Keratinocyte (primary cell): ENCODE measurements around the gene RBBP5. TPM values are rescaled to one million over a fixed set of nuclear protein-coding genes. Genes with fewer than 3 reads are reported as not detected.

Experiments used
- DNase-seq: peaks from one replicate; pipeline ENCODE4 v3.0.0-alpha.2; 2011; ENCODE audit warnings: low read depth, missing footprints, low spot score
- FAIRE-seq: peaks from 2 replicates; lab custom pipeline; 2011; peaks lifted over from hg19 to GRCh38; lab: Jason Lieb, UNC
- H2AFZ ChIP-seq: 2 replicates; pipeline ENCODE4 v1.6.0; 2012; ENCODE audit warnings: low read length, control low read depth, inconsistent platforms; ENCODE audit not compliant: control insufficient read depth
- H3K27ac ChIP-seq: 2 replicates; pipeline ENCODE4 v1.5.1; 2011; ENCODE audit warnings: low read length; ENCODE audit not compliant: control insufficient read depth, insufficient read depth
- H3K27me3 ChIP-seq: 3 replicates; pipeline ENCODE4 v1.6.0; 2011; ENCODE audit warnings: low read length; ENCODE audit not compliant: control insufficient read depth, insufficient read depth; ENCODE audit errors: extremely low read depth
- H3K36me3 ChIP-seq, 2 experiments: 2 replicates in 1 of 2; 3 replicates in 1 of 2; pipeline ENCODE4 v1.5.1; 2011; ENCODE audit warnings: low read length in 2 of 2, mild to moderate bottlenecking in 1 of 2; ENCODE audit not compliant: control insufficient read depth in 2 of 2, insufficient read depth in 2 of 2; ENCODE audit errors: extremely low read depth in 1 of 2
- H3K4me1 ChIP-seq: 3 replicates; pipeline ENCODE4 v1.5.1; 2011; ENCODE audit warnings: low read length; ENCODE audit not compliant: control insufficient read depth, insufficient read depth; ENCODE audit errors: extremely low read depth
- H3K4me2 ChIP-seq: 3 replicates; pipeline ENCODE4 v1.6.0; 2011; ENCODE audit warnings: low read depth, low read length; ENCODE audit not compliant: control insufficient read depth, insufficient read depth; ENCODE audit errors: extremely low read depth
- H3K4me3 ChIP-seq, 3 experiments: fragments of 200-600 bp in 1 of 3; sonication (generic) in 1 of 3; 2 replicates in 2 of 3; 3 replicates in 1 of 3; pipeline ENCODE4 v1.5.1; 2011 to 2016; ENCODE audit warnings: low read length in 3 of 3, mild to moderate bottlenecking in 3 of 3, control low read depth in 2 of 3, inconsistent platforms in 1 of 3, low read depth in 1 of 3, mixed read lengths in 1 of 3, mixed run types in 1 of 3, moderate library complexity in 1 of 3; ENCODE audit not compliant: control insufficient read depth in 2 of 3, insufficient read depth in 2 of 3; ENCODE audit errors: extremely low read depth in 1 of 3
- H3K79me2 ChIP-seq: 2 replicates; pipeline ENCODE4 v1.6.0; 2012; ENCODE audit warnings: low read length; ENCODE audit not compliant: control insufficient read depth, insufficient read depth
- H3K9ac ChIP-seq: 3 replicates; pipeline ENCODE4 v1.6.0; 2011; ENCODE audit warnings: low read length; ENCODE audit not compliant: control insufficient read depth, insufficient read depth; ENCODE audit errors: extremely low read depth
- H3K9me1 ChIP-seq: 3 replicates; pipeline ENCODE4 v1.6.0; 2011; ENCODE audit warnings: low read length; ENCODE audit not compliant: control insufficient read depth, insufficient read depth; ENCODE audit errors: extremely low read depth
- H3K9me3 ChIP-seq: 2 replicates; pipeline ENCODE4 v1.5.1; 2012; ENCODE audit warnings: low read depth, low read length; ENCODE audit not compliant: control insufficient read depth
- H4K20me1 ChIP-seq: 3 replicates; pipeline ENCODE4 v1.6.0; 2011; ENCODE audit warnings: low read length; ENCODE audit not compliant: control insufficient read depth, insufficient read depth; ENCODE audit errors: extremely low read depth
- EZH2 ChIP-seq: IDR thresholded peaks from one replicate; pipeline ENCODE4 v1.6.1; 2012; ENCODE audit warnings: inconsistent platforms, mild to moderate bottlenecking, low read length, moderate library complexity
- dilution Hi-C: fragments of 300-500 bp; cut with MboI; formaldehyde crosslinking; loops from one replicate; pipeline ENCODE4 v1.7.0; 2020; ENCODE audit warnings: low sequenced_read_pairs; ENCODE audit not compliant: extremely low pct_ligation_motif_present
- polyA plus RNA-seq, 5 experiments: library from polyadenylated mRNA; depleted of rRNA in 3 of 5; stranded (reverse) in 3 of 5; stranded (forward) in 1 of 5; unstranded in 1 of 5; fragments of >200 nt; gene quantifications; 1 replicate in 1 of 5; 2 replicates in 3 of 5; 3 replicates in 1 of 5; pipeline versions ENCODE4 v1.2.1 to v1.2.3, GENCODE V29; 2011 to 2012; ENCODE audit warnings: missing spikeins in 2 of 5, low read depth in 1 of 5, low replicate concordance in 1 of 5
- TF ChIP-seq, protein P1 (sequence below), 3 experiments: IDR thresholded peaks in 1 of 3; conservative IDR thresholded peaks in 1 of 3; optimal IDR thresholded peaks in 1 of 3; 2 replicates in 2 of 3; 3 replicates in 1 of 3; pipeline versions ENCODE3 to v1.5.1; 2011; ENCODE audit warnings: low read length in 3 of 3, mild to moderate bottlenecking in 3 of 3, moderate library complexity in 2 of 3, control low read depth in 1 of 3, inconsistent platforms in 1 of 3; ENCODE audit not compliant: insufficient read depth in 2 of 3; ENCODE audit errors: extremely low read depth in 1 of 3

The RBBP5 gene
- polyA plus RNA-seq, 1 donor (not counting 4 experiments of a cell fraction or from before 2014, with no cell fraction given): 12.3 TPM

DNA sequence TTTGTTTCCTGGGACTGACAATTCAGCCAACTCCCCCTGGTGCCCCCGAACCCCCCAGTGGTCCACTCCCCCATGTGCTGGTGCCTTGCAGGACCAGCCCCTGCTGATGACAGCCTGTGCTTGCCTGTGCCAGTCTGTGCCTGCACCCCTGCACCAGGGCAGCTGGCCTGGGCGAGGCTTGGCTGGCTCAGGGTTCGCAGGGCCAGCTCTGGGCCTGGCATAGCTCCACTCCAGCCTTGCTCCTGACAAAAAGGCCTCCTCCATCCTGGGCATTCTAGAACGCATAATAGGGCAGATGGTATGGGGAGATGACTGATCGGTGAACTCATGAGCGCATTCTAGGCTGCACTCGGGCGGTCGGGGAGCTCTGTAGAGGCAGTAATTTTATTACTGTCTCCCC lies 73.4 kb downstream of the RBBP5 start:
- H3K9me3 ChIP-seq: no peaks in the 10 kb centered on the region
- H3K27me3 ChIP-seq: peaks cover 59% of the 10 kb centered on the region
- H4K20me1 ChIP-seq: no peaks in the 10 kb centered on the region
- no peak for DNase-seq
- H3K4me1 ChIP-seq: no peaks in the 10 kb centered on the region
- no peak overlapping the region for H2AFZ ChIP-seq
- TF ChIP-seq EZH2: no peak
- TF ChIP-seq, protein P1, sequence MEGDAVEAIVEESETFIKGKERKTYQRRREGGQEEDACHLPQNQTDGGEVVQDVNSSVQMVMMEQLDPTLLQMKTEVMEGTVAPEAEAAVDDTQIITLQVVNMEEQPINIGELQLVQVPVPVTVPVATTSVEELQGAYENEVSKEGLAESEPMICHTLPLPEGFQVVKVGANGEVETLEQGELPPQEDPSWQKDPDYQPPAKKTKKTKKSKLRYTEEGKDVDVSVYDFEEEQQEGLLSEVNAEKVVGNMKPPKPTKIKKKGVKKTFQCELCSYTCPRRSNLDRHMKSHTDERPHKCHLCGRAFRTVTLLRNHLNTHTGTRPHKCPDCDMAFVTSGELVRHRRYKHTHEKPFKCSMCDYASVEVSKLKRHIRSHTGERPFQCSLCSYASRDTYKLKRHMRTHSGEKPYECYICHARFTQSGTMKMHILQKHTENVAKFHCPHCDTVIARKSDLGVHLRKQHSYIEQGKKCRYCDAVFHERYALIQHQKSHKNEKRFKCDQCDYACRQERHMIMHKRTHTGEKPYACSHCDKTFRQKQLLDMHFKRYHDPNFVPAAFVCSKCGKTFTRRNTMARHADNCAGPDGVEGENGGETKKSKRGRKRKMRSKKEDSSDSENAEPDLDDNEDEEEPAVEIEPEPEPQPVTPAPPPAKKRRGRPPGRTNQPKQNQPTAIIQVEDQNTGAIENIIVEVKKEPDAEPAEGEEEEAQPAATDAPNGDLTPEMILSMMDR (optimal IDR thresholded peaks at IDR 0.05 in 1 of 3, IDR thresholded peaks at IDR 0.05 in 1 of 3, conservative IDR thresholded peaks at IDR 0.05 in 1 of 3; ENCODE audit: extremely low read depth in 1 of 3, insufficient read depth in 2 of 3, low read length in 3 of 3): no peak
- no peak overlapping the region for H3K4me3 ChIP-seq
- no peak overlapping the region for H3K27ac ChIP-seq
- no peaks in the 10 kb centered on the region for H3K79me2 ChIP-seq
- H3K4me2 ChIP-seq: no peak overlapping the region
- no peaks in the 10 kb centered on the region for H3K9me1 ChIP-seq
- no peak overlapping the region for H3K9ac ChIP-seq
- no peaks in the 10 kb centered on the region for H3K36me3 ChIP-seq
- no peak for FAIRE-seq
- dilution Hi-C loops: no loop called here

DNA sequence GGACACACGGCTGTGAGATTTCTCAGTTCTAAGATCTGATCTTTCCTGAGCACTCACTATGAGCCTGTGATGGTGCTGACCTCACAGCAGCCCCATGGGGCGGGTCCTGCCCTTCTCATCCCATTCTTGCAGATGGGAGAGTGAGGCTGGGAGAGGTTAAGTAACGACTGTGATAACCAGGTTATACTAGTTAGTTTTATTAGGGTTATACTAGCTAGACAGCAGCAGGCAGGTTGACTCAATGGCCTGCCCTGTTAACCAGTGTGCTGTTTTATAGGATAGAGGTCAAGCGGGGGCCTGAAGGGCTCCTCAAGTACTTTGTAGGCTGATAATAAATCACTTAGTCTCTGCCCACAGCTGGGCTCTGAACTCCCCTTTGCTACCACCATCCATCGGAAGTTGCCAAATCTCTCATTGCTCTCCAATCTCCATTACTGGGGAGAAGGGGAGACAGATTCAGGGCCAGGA lies 74.0 kb downstream of the RBBP5 start:
- no peaks in the 10 kb centered on the region for H3K36me3 ChIP-seq
- no peak overlapping the region for H3K4me3 ChIP-seq
- no peak for FAIRE-seq
- H4K20me1 ChIP-seq: no peaks in the 10 kb centered on the region
- no peaks in the 10 kb centered on the region for H3K79me2 ChIP-seq
- no peak overlapping the region for H2AFZ ChIP-seq
- H3K9me3 ChIP-seq: no peaks in the 10 kb centered on the region
- H3K4me2 ChIP-seq: no peak overlapping the region
- TF ChIP-seq, protein P1 (optimal IDR thresholded peaks at IDR 0.05 in 1 of 3, IDR thresholded peaks at IDR 0.05 in 1 of 3, conservative IDR thresholded peaks at IDR 0.05 in 1 of 3; ENCODE audit: extremely low read depth in 1 of 3, insufficient read depth in 2 of 3, low read length in 3 of 3): no peak
- no peak for TF ChIP-seq EZH2
- no peaks in the 10 kb centered on the region for H3K9me1 ChIP-seq
- no peak overlapping the region for H3K9ac ChIP-seq
- H3K27ac ChIP-seq: no peak overlapping the region
- H3K27me3 ChIP-seq: peaks cover 60% of the 10 kb centered on the region
- dilution Hi-C loops: no loop called here
- no peak for DNase-seq
- no peaks in the 10 kb centered on the region for H3K4me1 ChIP-seq
